ENCODE data around the gene SYNE2. TPM values are rescaled to one million over a fixed set of nuclear protein-coding genes. Genes with fewer than 3 reads are reported as not detected.

Gene SYNE2
- total RNA-seq, 2 experiments from 2014 or later, result 77.7 to 82.4 TPM

- CTCF ChIA-PET, result no interaction called here
- H3K4me1 Mint-ChIP-seq, result peaks cover 15% of the 10 kb centered on the region
- POLR2A ChIA-PET, result interaction anchor here (0.9 to 1.2 kb wide), 2 partner anchors 11 to 139 kb away, joined by 3 to 4 read pairs; partner anchors contain the start of gene SYNE2
- no peaks in the 10 kb centered on the region for H3K27me3 Mint-ChIP-seq
- H3K36me3 Mint-ChIP-seq (ENCODE audit: low read depth), result peaks cover 52% of the 10 kb centered on the region
- H3K27ac Mint-ChIP-seq, result peak overlapping the region; percentile 2
- DNase-seq, result peak; percentile 22
- no peak overlapping the region for H3K4me3 Mint-ChIP-seq
- H3K9me3 Mint-ChIP-seq, result no peaks in the 10 kb centered on the region
These were observed 139.0 kb downstream of the SYNE2 start for GRCh38 chr14:63991833-63992232.

GRCh38 chr14:63992858-63993257 lies 140.1 kb downstream of the SYNE2 start:
- DNase-seq, result no peak

GRCh38 chr14:63993992-63994391 lies 141.2 kb downstream of the SYNE2 start:
- ChIA-PET CTCF (interaction anchor here (0.9 to 1.0 kb wide), 2 partner anchors 224 to 311 kb away, joined by 3 to 4 read pairs; no protein-coding TSS in a partner anchor), POLR2A (no interaction called here)
- Mint-ChIP-seq H3K27ac (no peak overlapping the region), H3K27me3 (no peaks in the 10 kb centered on the region), H3K36me3 (ENCODE audit: low read depth) (peaks cover 53% of the 10 kb centered on the region), H3K4me3 (no peak overlapping the region), H3K4me1 (peaks cover 15% of the 10 kb centered on the region), H3K9me3 (no peaks in the 10 kb centered on the region)
- DNase-seq, result no peak

More at GRCh38 chr14:63992858-63993257, 140.1 kb downstream of the SYNE2 start:
- Mint-ChIP-seq H3K9me3 (no peaks in the 10 kb centered on the region), H3K4me1 (peaks cover 15% of the 10 kb centered on the region), H3K27ac (no peak overlapping the region), H3K27me3 (no peaks in the 10 kb centered on the region), H3K36me3 (ENCODE audit: low read depth) (peaks cover 54% of the 10 kb centered on the region), H3K4me3 (no peak overlapping the region)
- ChIA-PET POLR2A (interaction anchor here (0.6 kb wide), 1 partner anchor 493 kb away, joined by 3 read pairs; no protein-coding TSS in a partner anchor), CTCF (no interaction called here)

- DNase-seq, result no peak
- Mint-ChIP-seq H3K36me3 (ENCODE audit: low read depth) (peaks cover 61% of the 10 kb centered on the region), H3K4me3 (no peak overlapping the region), H3K9me3 (no peaks in the 10 kb centered on the region), H3K27me3 (no peaks in the 10 kb centered on the region), H3K27ac (no peak overlapping the region), H3K4me1 (peaks cover 15% of the 10 kb centered on the region)
- ChIA-PET POLR2A (no interaction called here), CTCF (interaction anchor here (1.0 kb wide), 1 partner anchor 310 kb away, joined by 4 read pairs; no protein-coding TSS in a partner anchor)
These were observed 142.5 kb downstream of the SYNE2 start for GRCh38 chr14:63995285-63995684.

- no peak overlapping the region for H3K4me3 Mint-ChIP-seq
- peaks cover 62% of the 10 kb centered on the region for H3K36me3 Mint-ChIP-seq (ENCODE audit: low read depth)
- no peak overlapping the region for H3K27ac Mint-ChIP-seq
- no peaks in the 10 kb centered on the region for H3K9me3 Mint-ChIP-seq
- DNase-seq, result no peak
- peaks cover 12% of the 10 kb centered on the region for H3K4me1 Mint-ChIP-seq
- POLR2A ChIA-PET, result interaction anchor here (0.6 kb wide), 1 partner anchor 209 kb away, joined by 3 read pairs; no protein-coding TSS in a partner anchor
- CTCF ChIA-PET, result interaction anchor here (0.9 kb wide), 1 partner anchor 14 kb away, joined by 3 read pairs; no protein-coding TSS in a partner anchor
- H3K27me3 Mint-ChIP-seq, result no peaks in the 10 kb centered on the region
These were observed 143.2 kb downstream of the SYNE2 start for GRCh38 chr14:63996016-63996415.

GRCh38 chr14:63996625-63997220 lies 143.9 kb downstream of the SYNE2 start:
- H3K27me3 Mint-ChIP-seq, result no peaks in the 10 kb centered on the region
- ChIA-PET POLR2A (interaction anchor here (0.6 kb wide), 1 partner anchor 210 kb away, joined by 3 read pairs; no protein-coding TSS in a partner anchor), CTCF (interaction anchor here (0.9 kb wide), 1 partner anchor 13 kb away, joined by 3 read pairs; no protein-coding TSS in a partner anchor)
- no peak for DNase-seq
- no peaks in the 10 kb centered on the region for H3K9me3 Mint-ChIP-seq
- H3K27ac Mint-ChIP-seq, result no peak overlapping the region
- no peak overlapping the region for H3K4me3 Mint-ChIP-seq
- peaks cover 8% of the 10 kb centered on the region for H3K4me1 Mint-ChIP-seq
- H3K36me3 Mint-ChIP-seq (ENCODE audit: low read depth), result peaks cover 61% of the 10 kb centered on the region

GRCh38 chr14:64000749-64001148 lies 147.9 kb downstream of the SYNE2 start:
- Mint-ChIP-seq H3K4me3 (no peak overlapping the region), H3K27me3 (no peaks in the 10 kb centered on the region), H3K27ac (no peak overlapping the region), H3K9me3 (no peaks in the 10 kb centered on the region), H3K36me3 (ENCODE audit: low read depth) (peaks cover 70% of the 10 kb centered on the region), H3K4me1 (no peaks in the 10 kb centered on the region)
- POLR2A ChIA-PET, result no interaction called here
- CTCF ChIA-PET, result interaction anchor here (1.0 kb wide), 1 partner anchor 10 kb away, joined by 3 read pairs; no protein-coding TSS in a partner anchor
- DNase-seq, result no peak

GRCh38 chr14:64005822-64006221 lies 153.0 kb downstream of the SYNE2 start:
- Mint-ChIP-seq H3K9me3 (no peaks in the 10 kb centered on the region), H3K27ac (no peak overlapping the region), H3K27me3 (no peaks in the 10 kb centered on the region), H3K4me1 (no peaks in the 10 kb centered on the region), H3K36me3 (ENCODE audit: low read depth) (peaks cover 32% of the 10 kb centered on the region), H3K4me3 (no peak overlapping the region)
- CTCF ChIA-PET, result no interaction called here
- POLR2A ChIA-PET, result no interaction called here
- DNase-seq, result no peak

GRCh38 chr14:64008016-64008415 lies 155.2 kb downstream of the SYNE2 start:
- Mint-ChIP-seq H3K9me3 (no peaks in the 10 kb centered on the region), H3K27me3 (no peaks in the 10 kb centered on the region), H3K4me1 (no peaks in the 10 kb centered on the region), H3K27ac (no peak overlapping the region), H3K36me3 (ENCODE audit: low read depth) (peaks cover 24% of the 10 kb centered on the region), H3K4me3 (no peak overlapping the region)
- ChIA-PET POLR2A (no interaction called here), CTCF (no interaction called here)
- no peak for DNase-seq

GRCh38 chr14:64012003-64012402 lies 159.2 kb downstream of the SYNE2 start:
- H3K4me1 Mint-ChIP-seq, result no peaks in the 10 kb centered on the region
- no peak overlapping the region for H3K27ac Mint-ChIP-seq
- H3K9me3 Mint-ChIP-seq, result peaks cover 13% of the 10 kb centered on the region
- H3K27me3 Mint-ChIP-seq, result no peaks in the 10 kb centered on the region
- DNase-seq, result no peak
- peaks cover 25% of the 10 kb centered on the region for H3K36me3 Mint-ChIP-seq (ENCODE audit: low read depth)
- no peak overlapping the region for H3K4me3 Mint-ChIP-seq
- ChIA-PET POLR2A (interaction anchor here (1.2 kb wide), 1 partner anchor 11 kb away, joined by 4 read pairs; no protein-coding TSS in a partner anchor), CTCF (interaction anchor here (1.4 to 3.0 kb wide), 2 partner anchors 10 to 283 kb away, joined by 4 to 23 read pairs; partner anchors contain the start of gene ESR2)

GRCh38 chr14:64012720-64013119 lies 159.9 kb downstream of the SYNE2 start:
- no peak for DNase-seq
- ChIA-PET CTCF (interaction anchor here (1.4 kb wide), 1 partner anchor 9 kb away, joined by 4 read pairs; no protein-coding TSS in a partner anchor), POLR2A (interaction anchor here (0.7 kb wide), 1 partner anchor 132 kb away, joined by 3 read pairs; no protein-coding TSS in a partner anchor)
- Mint-ChIP-seq H3K4me1 (no peaks in the 10 kb centered on the region), H3K9me3 (peaks cover 13% of the 10 kb centered on the region), H3K27ac (no peak overlapping the region), H3K4me3 (no peak overlapping the region), H3K27me3 (no peaks in the 10 kb centered on the region), H3K36me3 (ENCODE audit: low read depth) (peaks cover 29% of the 10 kb centered on the region)

- CTCF ChIA-PET, result interaction anchor here (2.6 kb wide), 1 partner anchor 15 kb away, joined by 7 read pairs; no protein-coding TSS in a partner anchor
- no peak overlapping the region for H3K27ac Mint-ChIP-seq
- H3K36me3 Mint-ChIP-seq (ENCODE audit: low read depth), result peaks cover 62% of the 10 kb centered on the region
- POLR2A ChIA-PET, result no interaction called here
- peaks cover 4% of the 10 kb centered on the region for H3K4me1 Mint-ChIP-seq
- no peak overlapping the region for H3K4me3 Mint-ChIP-seq
- DNase-seq, result no peak
- H3K27me3 Mint-ChIP-seq, result no peaks in the 10 kb centered on the region
- no peaks in the 10 kb centered on the region for H3K9me3 Mint-ChIP-seq
These were observed 172.7 kb downstream of the SYNE2 start for GRCh38 chr14:64025479-64025878.

GRCh38 chr14:64026600-64026999 lies 173.8 kb downstream of the SYNE2 start:
- Mint-ChIP-seq H3K27ac (no peak overlapping the region), H3K9me3 (no peaks in the 10 kb centered on the region), H3K4me3 (no peak overlapping the region), H3K4me1 (peaks cover 4% of the 10 kb centered on the region), H3K27me3 (no peaks in the 10 kb centered on the region), H3K36me3 (ENCODE audit: low read depth) (peaks cover 64% of the 10 kb centered on the region)
- no peak for DNase-seq
- ChIA-PET POLR2A (no interaction called here), CTCF (interaction anchor here (1.7 to 2.6 kb wide), 2 partner anchors 16 to 185 kb away, joined by 3 to 7 read pairs; no protein-coding TSS in a partner anchor)

Measured in activated CD4-positive, alpha-beta memory T cell treated with anti-CD3 and anti-CD28 coated beads, Interleukin-2, amount 10 ng/mL, durations not matched to agents 7 days and 5 days (primary cell).